ENCODE measurements around the gene ARHGAP26.

ARHGAP26 gene

GRCh38 chr5:142821733-142822487 lies 51.7 kb downstream of the ARHGAP26 start:
- H3K4me3 ChIP-seq = no peak overlapping the region
- no peak overlapping the region for H3K27ac ChIP-seq

GRCh38 chr5:142823126-142823525 lies 52.9 kb downstream of the ARHGAP26 start:
- Histone ChIP-seq H3K4me3 (no peak overlapping the region), H3K27ac (no peak overlapping the region)

GRCh38 chr5:142823806-142824205 lies 53.6 kb downstream of the ARHGAP26 start:
- no peak overlapping the region for H3K4me3 ChIP-seq
- no peak overlapping the region for H3K27ac ChIP-seq

- H3K27ac ChIP-seq = no peak overlapping the region
- no peak overlapping the region for H3K4me3 ChIP-seq
These were observed 54.2 kb downstream of the ARHGAP26 start for GRCh38 chr5:142824391-142824790.

GRCh38 chr5:142825378-142826089 lies 55.4 kb downstream of the ARHGAP26 start:
- Histone ChIP-seq H3K4me3 (no peak overlapping the region), H3K27ac (peak overlapping the region in 4 of 21 experiments; percentile 1 to 33 (median 6))

GRCh38 chr5:142826093-142826492 lies 55.9 kb downstream of the ARHGAP26 start:
- Histone ChIP-seq H3K27ac (peak overlapping the region in 1 of 21 experiments; percentile 5), H3K4me3 (no peak overlapping the region)

- no peak overlapping the region for H3K4me3 ChIP-seq
- peak overlapping the region in 5 of 21 experiments; percentile 5 to 44 (median 12) for H3K27ac ChIP-seq
These were observed 56.7 kb downstream of the ARHGAP26 start for GRCh38 chr5:142826741-142827492.

GRCh38 chr5:142827934-142828576 lies 57.9 kb downstream of the ARHGAP26 start:
- no peak overlapping the region for H3K27ac ChIP-seq
- no peak overlapping the region for H3K4me3 ChIP-seq

- no peak overlapping the region for H3K27ac ChIP-seq
These were observed 58.8 kb downstream of the ARHGAP26 start for GRCh38 chr5:142828797-142829535.

GRCh38 chr5:142829801-142830220 lies 59.6 kb downstream of the ARHGAP26 start:
- no peak overlapping the region for H3K27ac ChIP-seq
- no peak overlapping the region for H3K4me3 ChIP-seq

More at GRCh38 chr5:142828797-142829535, 58.8 kb downstream of the ARHGAP26 start:
- no peak overlapping the region for H3K4me3 ChIP-seq

- no peak overlapping the region for H3K27ac ChIP-seq
- no peak overlapping the region for H3K4me3 ChIP-seq
These were observed 60.2 kb downstream of the ARHGAP26 start for GRCh38 chr5:142830241-142831008.

- Histone ChIP-seq H3K4me3 (no peak overlapping the region), H3K27ac (no peak overlapping the region)
These were observed 60.8 kb downstream of the ARHGAP26 start for GRCh38 chr5:142831009-142831383.

GRCh38 chr5:142832263-142832662 lies 62.1 kb downstream of the ARHGAP26 start:
- H3K4me3 ChIP-seq = no peak overlapping the region
- H3K27ac ChIP-seq = no peak overlapping the region

- Histone ChIP-seq H3K4me3 (no peak overlapping the region), H3K27ac (no peak overlapping the region)
These were observed 63.6 kb downstream of the ARHGAP26 start for GRCh38 chr5:142833517-142834449.

- Histone ChIP-seq H3K27ac (no peak overlapping the region), H3K4me3 (no peak overlapping the region)
These were observed 64.3 kb downstream of the ARHGAP26 start for GRCh38 chr5:142834504-142834903.

GRCh38 chr5:142835540-142835939 lies 65.4 kb downstream of the ARHGAP26 start:
- Histone ChIP-seq H3K4me3 (no peak overlapping the region), H3K27ac (no peak overlapping the region)

- Histone ChIP-seq H3K27ac (no peak overlapping the region), H3K4me3 (no peak overlapping the region)
These were observed 65.9 kb downstream of the ARHGAP26 start for GRCh38 chr5:142836048-142836447.
